IPS DF 6.9 (cell line): ENCODE data around the gene MPV17L2.
"Not testable (repeated sequence)": the region's sequence is repeated elsewhere in the genome, so short reads cannot be mapped to it uniquely, and the experiment has no call there.

Experiments used
- DNase-seq: peaks from one replicate; pipeline ENCODE4 v3.0.0-alpha.2; 2013; ENCODE audit warnings: low read depth, low spot score
- H3K27ac ChIP-seq: one replicate; pipeline ENCODE4 v1.5.1; 2013; ENCODE audit warnings: low read length, control low read depth
- H3K27me3 ChIP-seq: 2 replicates; pipeline ENCODE4 v1.6.1; 2013; ENCODE audit warnings: mild to moderate bottlenecking, low read length; ENCODE audit not compliant: control insufficient read depth, insufficient read depth
- H3K36me3 ChIP-seq: 2 replicates; pipeline ENCODE4 v1.6.1; 2013; ENCODE audit warnings: low read length; ENCODE audit not compliant: control insufficient read depth, insufficient read depth
- H3K4me1 ChIP-seq: 2 replicates; pipeline ENCODE4 v1.6.1; 2013; ENCODE audit warnings: low read length; ENCODE audit not compliant: control insufficient read depth, insufficient read depth
- H3K4me3 ChIP-seq: 2 replicates; pipeline ENCODE4 v1.5.1; 2013; ENCODE audit warnings: mild to moderate bottlenecking, low read length
- H3K9me3 ChIP-seq: 2 replicates; pipeline ENCODE4 v1.6.1; 2013; ENCODE audit warnings: low read length, inconsistent platforms; ENCODE audit not compliant: control insufficient read depth, insufficient read depth
- WGBS: extraction: QIAGEN DNeasy Blood & Tissue Kit; methylation state at CpG from one replicate; pipeline ENCODE4 v1.1.7; 2013; ENCODE audit warnings: mixed read lengths, missing lambda C conversion rate; ENCODE audit not compliant: insufficient read length, insufficient coverage; 5-methylcytosine and 5-hydroxymethylcytosine counted together

The MPV17L2 gene

GRCh38 chr19:18153556-18154134, 39.4 kb upstream of the MPV17L2 start:
- DNase-seq = no peak
- Histone ChIP-seq H3K4me3 (peak overlapping the region; percentile 86), H3K27me3 (no peaks in the 10 kb centered on the region), H3K4me1 (no peaks in the 10 kb centered on the region), H3K9me3 (no peaks in the 10 kb centered on the region), H3K36me3 (peaks cover 6% of the 10 kb centered on the region), H3K27ac (no peak overlapping the region)
- no CpG with 5 or more reads among the region's 38 CpGs for WGBS

GRCh38 chr19:18155095-18156087, 37.6 kb upstream of the MPV17L2 start:
- WGBS = no CpG with 5 or more reads among the region's 43 CpGs
- Histone ChIP-seq H3K27me3 (no peaks in the 10 kb centered on the region), H3K27ac (no peak overlapping the region), H3K4me1 (no peaks in the 10 kb centered on the region), H3K4me3 (no peak overlapping the region), H3K9me3 (no peaks in the 10 kb centered on the region), H3K36me3 (peaks cover 2% of the 10 kb centered on the region)
- no peak for DNase-seq

- WGBS = no CpG with 5 or more reads among the region's 6 CpGs
- H3K27me3 ChIP-seq = no peaks in the 10 kb centered on the region
- DNase-seq = no peak
- H3K9me3 ChIP-seq = no peaks in the 10 kb centered on the region
- H3K4me1 ChIP-seq = no peaks in the 10 kb centered on the region
- H3K4me3 ChIP-seq = no peak overlapping the region
- peaks cover 2% of the 10 kb centered on the region; the same call in 1 of the 2 replicates for H3K36me3 ChIP-seq
- no peak overlapping the region for H3K27ac ChIP-seq
Observed at GRCh38 chr19:18156268-18156667, 36.8 kb upstream of the MPV17L2 start.

GRCh38 chr19:18156841-18157464, 36.1 kb upstream of the MPV17L2 start:
- Histone ChIP-seq H3K4me3 (no peak overlapping the region), H3K4me1 (peaks cover 3% of the 10 kb centered on the region), H3K27ac (no peak overlapping the region), H3K9me3 (no peaks in the 10 kb centered on the region), H3K36me3 (peaks cover 5% of the 10 kb centered on the region), H3K27me3 (no peaks in the 10 kb centered on the region)
- no peak for DNase-seq
- WGBS = no CpG with 5 or more reads among the region's 22 CpGs

- no peak overlapping the region for H3K27ac ChIP-seq
- peaks cover 9% of the 10 kb centered on the region for H3K36me3 ChIP-seq
- peaks cover 3% of the 10 kb centered on the region for H3K4me1 ChIP-seq
- no CpG with 5 or more reads among the region's 18 CpGs for WGBS
- no peak for DNase-seq
- H3K4me3 ChIP-seq = no peak overlapping the region
- no peaks in the 10 kb centered on the region for H3K9me3 ChIP-seq
- H3K27me3 ChIP-seq = no peaks in the 10 kb centered on the region
Observed at GRCh38 chr19:18157465-18158063, 35.5 kb upstream of the MPV17L2 start.

- no peak overlapping the region for H3K4me3 ChIP-seq
Observed at GRCh38 chr19:18158467-18158866, 34.6 kb upstream of the MPV17L2 start.

GRCh38 chr19:18159059-18159616, 33.9 kb upstream of the MPV17L2 start:
- H3K4me1 ChIP-seq, H3K27ac ChIP-seq, H3K4me3 ChIP-seq, H3K27me3 ChIP-seq, DNase-seq, H3K9me3 ChIP-seq: not testable (repeated sequence)
- H3K36me3 ChIP-seq = peaks cover 14% of the 10 kb centered on the region
- no CpG with 5 or more reads among the region's 6 CpGs for WGBS

More at GRCh38 chr19:18158467-18158866, 34.6 kb upstream of the MPV17L2 start:
- Histone ChIP-seq H3K27ac (no peak overlapping the region), H3K36me3 (peaks cover 14% of the 10 kb centered on the region), H3K9me3 (no peaks in the 10 kb centered on the region), H3K27me3 (no peaks in the 10 kb centered on the region), H3K4me1 (peaks cover 3% of the 10 kb centered on the region)
- DNase-seq = no peak
- WGBS = no CpG with 5 or more reads among the region's 4 CpGs

GRCh38 chr19:18159810-18160209, 33.2 kb upstream of the MPV17L2 start:
- no peak overlapping the region for H3K27ac ChIP-seq
- no peak overlapping the region for H3K4me3 ChIP-seq
- H3K27me3 ChIP-seq = no peaks in the 10 kb centered on the region
- H3K36me3 ChIP-seq = peaks cover 14% of the 10 kb centered on the region
- no peaks in the 10 kb centered on the region for H3K9me3 ChIP-seq
- no peak for DNase-seq
- no CpG with 5 or more reads among the region's 10 CpGs for WGBS
- H3K4me1 ChIP-seq = peaks cover 3% of the 10 kb centered on the region

- no peak for DNase-seq
- H3K27me3 ChIP-seq = no peaks in the 10 kb centered on the region
- H3K4me3 ChIP-seq = no peak overlapping the region; the same call in 1 of the 2 replicates
- WGBS = no CpG with 5 or more reads among the region's 13 CpGs
- no peaks in the 10 kb centered on the region for H3K9me3 ChIP-seq
- H3K27ac ChIP-seq = no peak overlapping the region
- H3K4me1 ChIP-seq = peaks cover 3% of the 10 kb centered on the region
- peaks cover 14% of the 10 kb centered on the region for H3K36me3 ChIP-seq
Observed at GRCh38 chr19:18160493-18160970, 32.5 kb upstream of the MPV17L2 start.
